Adrenal gland (tissue), 5 donors: ENCODE measurements around the gene TGFBR2.

ENCODE experiments used
- POLR2A ChIP-seq, 2 donors: fragments of 450-650 bp; IDR thresholded peaks; one replicate each; pipeline ENCODE4 v1.6.1; 2017; ENCODE audit warnings: antibody characterized with exemption in 2 of 2, mild to moderate bottlenecking in 2 of 2, moderate library complexity in 1 of 2
- TF ChIP-seq, protein P1 (sequence below), 6 experiments: fragments of 450-650 bp in 4 of 6; fragments of 200-600 bp in 2 of 6; sonication (generic) in 1 of 6; IDR thresholded peaks; 1 replicate in 5 of 6; 2 replicates in 1 of 6; pipeline versions ENCODE4 v1.5.1 to v1.8.0; 2016 to 2021; ENCODE audit warnings: antibody characterized with exemption in 6 of 6, mild to moderate bottlenecking in 2 of 6, moderate library complexity in 1 of 6
- donor health status: DM: no; HTN: no; CAD: no.

DNA sequence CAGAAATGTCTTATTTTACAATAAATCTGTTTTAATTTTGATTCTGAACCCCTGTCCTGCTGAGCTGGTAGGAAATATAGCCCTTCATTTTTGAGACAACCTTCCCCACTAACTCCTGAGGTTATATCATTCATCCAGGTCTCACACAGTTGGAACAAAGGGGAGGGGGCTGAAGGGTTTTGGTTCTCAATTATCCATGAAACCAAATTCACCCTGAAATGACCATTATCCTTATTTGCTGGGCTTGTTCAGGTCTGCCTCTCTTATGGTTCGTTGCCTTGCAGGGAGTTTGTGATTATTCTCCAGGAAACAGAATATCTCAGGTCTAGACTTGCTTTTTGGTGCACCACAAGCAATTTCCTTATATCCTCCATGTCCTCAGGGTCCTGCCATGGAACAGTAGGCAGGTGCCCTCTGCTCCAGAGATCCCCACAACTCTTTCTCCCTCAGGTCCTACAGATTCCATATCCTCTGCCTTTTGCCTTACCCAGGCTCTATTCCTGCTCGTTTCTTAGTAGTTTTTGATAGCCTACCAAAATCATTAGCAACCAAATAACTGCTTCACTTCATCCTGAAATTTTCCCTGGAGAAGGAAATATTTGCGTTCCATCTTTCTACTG is 94.4 kb downstream of the TGFBR2 start:
- TF ChIP-seq POLR2A (IDR thresholded peaks at IDR 0.05): no peak
- TF ChIP-seq, protein P1, sequence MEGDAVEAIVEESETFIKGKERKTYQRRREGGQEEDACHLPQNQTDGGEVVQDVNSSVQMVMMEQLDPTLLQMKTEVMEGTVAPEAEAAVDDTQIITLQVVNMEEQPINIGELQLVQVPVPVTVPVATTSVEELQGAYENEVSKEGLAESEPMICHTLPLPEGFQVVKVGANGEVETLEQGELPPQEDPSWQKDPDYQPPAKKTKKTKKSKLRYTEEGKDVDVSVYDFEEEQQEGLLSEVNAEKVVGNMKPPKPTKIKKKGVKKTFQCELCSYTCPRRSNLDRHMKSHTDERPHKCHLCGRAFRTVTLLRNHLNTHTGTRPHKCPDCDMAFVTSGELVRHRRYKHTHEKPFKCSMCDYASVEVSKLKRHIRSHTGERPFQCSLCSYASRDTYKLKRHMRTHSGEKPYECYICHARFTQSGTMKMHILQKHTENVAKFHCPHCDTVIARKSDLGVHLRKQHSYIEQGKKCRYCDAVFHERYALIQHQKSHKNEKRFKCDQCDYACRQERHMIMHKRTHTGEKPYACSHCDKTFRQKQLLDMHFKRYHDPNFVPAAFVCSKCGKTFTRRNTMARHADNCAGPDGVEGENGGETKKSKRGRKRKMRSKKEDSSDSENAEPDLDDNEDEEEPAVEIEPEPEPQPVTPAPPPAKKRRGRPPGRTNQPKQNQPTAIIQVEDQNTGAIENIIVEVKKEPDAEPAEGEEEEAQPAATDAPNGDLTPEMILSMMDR (IDR thresholded peaks at IDR 0.05): no peak
